HS-27A (cell line): Measurements from ENCODE around the gene FRAS1.
A peak's percentile ranks its signal among the peaks of the same experiment; 100 is the strongest.

ENCODE experiments used
- DNase-seq: peaks from one replicate; pipeline ENCODE4 v3.0.0-alpha.2; 2012; ENCODE audit warnings: low read depth, missing footprints

Gene FRAS1

DNA sequence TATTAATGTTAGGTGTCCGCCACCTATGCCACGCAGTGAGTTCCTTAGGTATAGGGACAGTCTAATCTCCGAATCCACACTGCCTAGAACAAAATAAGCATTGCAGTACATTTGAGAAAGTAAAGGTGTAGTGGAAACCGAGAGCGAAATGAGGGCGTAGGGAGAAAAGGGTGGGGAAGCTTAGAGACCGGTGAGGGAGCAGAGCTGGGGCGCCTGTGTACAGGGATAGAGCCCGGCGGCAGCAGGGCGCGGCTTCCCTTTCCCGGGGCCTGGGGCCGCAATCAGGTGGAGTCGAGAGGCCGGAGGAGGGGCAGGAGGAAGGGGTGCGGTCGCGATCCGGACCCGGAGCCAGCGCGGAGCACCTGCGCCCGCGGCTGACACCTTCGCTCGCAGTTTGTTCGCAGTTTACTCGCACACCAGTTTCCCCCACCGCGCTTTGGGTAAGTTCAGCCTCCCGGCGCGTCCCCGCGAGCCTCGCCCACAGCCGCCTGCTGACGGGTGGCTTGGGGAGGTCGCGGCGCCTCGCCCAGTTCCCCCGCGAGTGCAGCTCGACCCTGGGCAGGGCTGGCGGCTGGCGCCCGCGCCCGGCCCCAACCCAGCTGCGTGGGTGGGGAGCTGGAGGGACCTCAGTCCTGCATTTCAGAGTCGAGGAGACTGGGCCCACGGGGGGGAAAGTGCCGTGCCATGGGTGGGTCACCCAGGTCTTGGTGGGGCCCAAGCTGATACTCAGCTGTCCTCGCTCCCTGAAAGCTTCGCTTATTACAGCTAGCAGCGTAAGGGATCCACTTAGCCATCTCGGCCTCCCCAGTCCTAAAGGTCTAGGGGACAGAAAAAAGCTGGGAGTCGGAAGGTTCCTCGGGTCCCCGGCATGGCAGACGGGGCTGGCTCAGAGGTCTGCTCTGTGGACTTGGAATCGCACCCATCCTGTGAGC is 494.6 kb downstream of the FRAS1 start, which contains the start of gene ANXA3:
Gene ANXA3, plus strand, starts transcription at position 351 of the 932 bp plus-strand sequence. CDS start 2,704 bp downstream, outside the sequence.
- DNase-seq, result no peak

- DNase-seq, result no peak
Measured at GRCh38 chr4:78552389-78553042, 495.4 kb downstream of the FRAS1 start.

GRCh38 chr4:78553043-78553396 is 495.9 kb downstream of the FRAS1 start:
- no peak for DNase-seq

- no peak for DNase-seq
Measured at GRCh38 chr4:78553529-78554060, 496.5 kb downstream of the FRAS1 start.

DNA sequence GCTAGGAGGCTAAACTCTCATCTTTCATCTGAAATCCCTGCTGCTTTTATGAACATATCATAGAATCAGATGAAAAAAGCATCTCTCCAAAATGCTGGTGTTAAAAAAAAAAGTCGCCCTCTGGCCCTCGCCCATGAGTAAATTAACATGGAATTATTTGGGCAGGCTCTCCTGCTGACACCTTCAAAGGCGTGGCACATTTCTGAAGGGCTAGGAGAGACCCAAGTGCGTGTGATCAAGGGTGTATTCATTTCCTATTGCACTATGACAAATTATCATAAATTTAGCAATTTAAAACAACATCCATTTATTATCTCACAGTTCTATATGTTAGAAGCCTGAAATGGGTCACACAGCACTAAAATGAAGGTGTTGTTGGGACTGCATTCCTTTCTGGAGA is 499.5 kb downstream of the FRAS1 start:
- peak; percentile 42 for DNase-seq

GRCh38 chr4:78557841-78558240 is 500.7 kb downstream of the FRAS1 start:
- no peak for DNase-seq

DNA sequence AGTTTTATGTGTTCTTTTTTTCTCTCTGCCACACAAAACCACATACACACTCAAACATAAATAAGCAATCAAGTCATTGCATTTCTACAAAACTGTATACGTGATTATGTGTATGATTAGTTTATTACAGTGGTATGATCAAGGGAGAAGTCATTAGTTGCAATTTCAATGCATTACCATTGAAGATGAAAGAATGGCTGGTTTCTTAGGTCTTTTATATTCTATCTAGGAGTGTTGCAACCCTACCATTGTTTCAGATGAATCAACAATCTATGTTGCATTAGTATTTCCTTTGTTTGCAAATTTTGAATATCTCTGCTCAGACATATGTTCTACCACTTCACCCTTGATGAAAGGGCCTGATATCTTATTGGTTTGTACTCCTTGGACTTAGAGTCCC is 501.3 kb downstream of the FRAS1 start:
- no peak for DNase-seq

DNA sequence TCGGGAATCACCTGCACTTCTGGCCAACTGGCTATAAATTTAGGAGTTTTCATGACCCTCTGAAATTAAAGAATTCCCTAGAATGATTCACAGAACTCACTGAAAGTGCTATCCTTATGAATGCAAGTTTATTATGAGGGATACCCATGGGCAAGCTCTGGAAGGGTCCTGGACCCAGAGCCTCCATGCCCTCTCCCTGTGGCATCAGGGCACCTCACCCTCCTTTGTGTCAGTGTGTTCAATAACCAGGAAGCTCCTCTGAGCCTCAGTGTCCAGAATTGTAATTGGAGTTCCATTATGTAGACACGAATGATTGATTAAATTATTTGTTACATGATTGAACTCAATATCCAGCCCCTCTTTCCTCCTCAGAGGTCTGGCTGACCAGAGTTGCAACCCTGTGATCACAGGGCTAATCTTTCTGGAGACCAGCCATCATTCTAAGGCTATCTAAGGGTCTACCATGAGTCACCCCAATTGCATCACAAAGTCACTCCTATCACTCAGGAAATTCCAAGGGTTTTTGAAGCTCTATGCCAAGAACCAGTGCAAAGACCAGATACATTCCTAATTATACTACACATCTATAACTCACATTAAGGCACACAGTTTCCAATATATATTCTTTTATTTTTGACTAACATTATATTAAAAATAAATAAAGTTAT is 503.3 kb downstream of the FRAS1 start:
- peak; percentile 86 for DNase-seq

DNA sequence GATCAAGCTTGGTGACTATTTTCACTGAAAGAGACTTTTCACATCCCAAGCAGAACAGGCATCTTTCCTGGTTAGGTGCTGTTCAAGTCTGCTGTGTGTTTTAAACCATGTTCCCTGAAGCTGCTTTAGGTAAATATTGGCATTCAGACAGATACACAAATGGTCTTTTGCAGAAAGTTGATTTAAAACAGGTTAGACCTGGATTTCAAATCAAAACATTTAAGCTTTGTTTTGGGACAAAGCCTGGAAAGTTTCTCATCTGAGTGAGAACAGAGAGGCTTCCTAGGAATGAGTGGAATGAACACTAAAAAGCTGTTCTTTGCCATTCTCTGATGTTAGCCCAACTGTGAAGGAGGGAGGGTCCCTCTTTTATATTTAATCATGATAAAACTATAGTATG is 504.6 kb downstream of the FRAS1 start:
- DNase-seq, result no peak

- no peak for DNase-seq
Measured at GRCh38 chr4:78562687-78563086, 505.6 kb downstream of the FRAS1 start.

DNA sequence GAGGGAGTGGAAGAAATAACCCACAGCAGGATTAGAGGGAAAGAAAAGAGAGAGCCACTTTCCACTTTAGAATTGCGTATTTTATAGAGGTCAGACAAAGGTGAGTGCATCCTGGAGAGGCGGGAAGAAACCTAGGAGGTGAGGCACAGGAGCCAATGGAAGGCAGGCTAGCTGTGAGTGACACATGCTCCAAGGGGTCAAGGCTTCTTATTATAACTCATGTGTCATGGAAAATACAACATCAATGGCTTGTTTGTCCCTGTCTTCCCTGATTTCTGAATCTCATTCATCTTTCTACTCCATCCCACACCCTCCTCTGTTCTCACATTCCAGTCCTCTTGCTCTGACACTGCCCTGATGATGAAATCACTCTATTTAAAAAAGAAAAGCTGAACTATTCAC is 508.8 kb downstream of the FRAS1 start:
- DNase-seq, result no peak

DNA sequence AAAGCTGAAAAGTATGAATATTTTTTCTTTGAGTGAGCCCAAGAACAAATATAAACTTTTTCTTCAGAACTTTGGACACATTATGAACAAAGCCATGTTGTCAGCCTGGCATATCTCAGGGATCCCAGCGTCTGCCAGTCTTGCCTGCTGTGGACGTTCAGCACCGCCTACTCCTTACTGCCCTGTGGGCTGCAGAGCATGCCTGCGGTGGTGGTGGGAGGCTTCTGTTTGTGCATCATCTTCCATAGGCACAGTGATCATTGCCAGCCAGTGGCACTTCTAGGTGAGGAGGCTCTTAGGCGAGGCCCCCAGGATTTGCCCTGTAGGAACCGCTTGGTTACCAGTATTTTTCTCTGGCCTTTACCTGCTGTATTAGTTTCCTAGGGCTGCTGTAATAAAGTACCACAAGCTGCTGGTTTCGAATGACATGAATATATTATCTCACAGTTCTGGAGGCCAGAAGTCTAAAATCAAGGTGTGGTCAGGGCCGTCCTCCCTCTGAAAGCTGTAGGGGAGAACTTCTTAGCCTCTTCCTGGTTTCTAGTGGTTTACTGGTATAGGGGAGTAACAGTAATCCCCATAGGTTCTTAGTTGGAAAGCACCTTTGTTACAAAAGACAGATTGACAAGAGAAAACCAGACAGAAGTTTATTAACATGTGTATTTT is 509.8 kb downstream of the FRAS1 start:
- DNase-seq, result no peak

DNA sequence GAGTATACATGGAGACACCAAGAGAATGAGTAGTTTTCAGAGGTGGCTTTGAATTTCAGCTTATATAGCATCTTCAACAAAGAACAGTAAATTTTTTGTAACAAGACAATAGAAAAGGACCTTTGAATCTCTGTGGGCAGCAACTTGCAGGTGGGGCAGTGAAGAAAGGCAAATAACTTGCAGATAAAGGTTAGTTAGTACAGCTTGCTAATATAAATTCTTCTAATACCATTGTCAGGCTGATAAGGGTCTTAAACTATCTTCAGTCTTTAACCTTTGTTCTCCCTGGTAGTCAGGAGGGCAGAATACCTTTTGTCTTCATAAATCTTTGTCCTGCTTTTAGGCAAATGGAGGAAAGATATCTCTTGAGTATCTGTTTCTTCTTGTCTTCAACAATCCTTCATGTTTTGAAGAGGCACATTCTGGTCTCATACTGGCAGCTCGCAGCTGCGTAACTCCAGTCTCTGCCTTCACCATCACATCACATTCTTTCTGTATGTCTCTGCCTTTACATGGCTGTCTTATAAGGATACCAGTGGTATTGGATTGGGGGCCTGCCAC is 510.5 kb downstream of the FRAS1 start:
- no peak for DNase-seq

- DNase-seq, result no peak
Measured at GRCh38 chr4:78568640-78569305, 511.6 kb downstream of the FRAS1 start.

DNA sequence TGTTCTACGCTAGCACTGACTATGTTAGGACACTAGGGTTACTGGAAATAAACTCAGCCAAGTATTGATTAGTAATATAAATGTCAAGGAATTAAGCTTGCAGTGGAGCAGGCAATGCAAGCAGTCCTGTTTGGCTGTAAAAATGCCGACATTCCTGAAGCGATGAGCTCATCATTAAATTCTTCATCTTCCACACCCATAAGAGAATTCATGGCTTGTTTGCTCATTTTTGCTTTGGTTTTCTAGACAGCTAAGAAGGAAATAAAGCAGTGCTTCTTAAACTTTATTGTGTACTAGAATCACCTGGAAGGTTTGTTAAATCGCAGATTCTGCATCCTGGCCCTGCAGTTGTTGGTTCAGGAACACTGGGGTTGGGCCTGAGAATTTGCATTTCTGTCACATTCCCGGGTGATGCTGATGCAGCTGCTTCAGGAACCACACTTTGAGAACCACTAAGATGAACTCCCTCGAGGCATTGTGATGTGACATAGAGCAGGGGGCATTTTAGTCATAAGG is 512.2 kb downstream of the FRAS1 start:
- DNase-seq, result peak; percentile 81

- no peak for DNase-seq
Measured at GRCh38 chr4:78570117-78570516, 513.0 kb downstream of the FRAS1 start.

- DNase-seq, result no peak
Measured at GRCh38 chr4:78571804-78572203, 514.7 kb downstream of the FRAS1 start.

DNA sequence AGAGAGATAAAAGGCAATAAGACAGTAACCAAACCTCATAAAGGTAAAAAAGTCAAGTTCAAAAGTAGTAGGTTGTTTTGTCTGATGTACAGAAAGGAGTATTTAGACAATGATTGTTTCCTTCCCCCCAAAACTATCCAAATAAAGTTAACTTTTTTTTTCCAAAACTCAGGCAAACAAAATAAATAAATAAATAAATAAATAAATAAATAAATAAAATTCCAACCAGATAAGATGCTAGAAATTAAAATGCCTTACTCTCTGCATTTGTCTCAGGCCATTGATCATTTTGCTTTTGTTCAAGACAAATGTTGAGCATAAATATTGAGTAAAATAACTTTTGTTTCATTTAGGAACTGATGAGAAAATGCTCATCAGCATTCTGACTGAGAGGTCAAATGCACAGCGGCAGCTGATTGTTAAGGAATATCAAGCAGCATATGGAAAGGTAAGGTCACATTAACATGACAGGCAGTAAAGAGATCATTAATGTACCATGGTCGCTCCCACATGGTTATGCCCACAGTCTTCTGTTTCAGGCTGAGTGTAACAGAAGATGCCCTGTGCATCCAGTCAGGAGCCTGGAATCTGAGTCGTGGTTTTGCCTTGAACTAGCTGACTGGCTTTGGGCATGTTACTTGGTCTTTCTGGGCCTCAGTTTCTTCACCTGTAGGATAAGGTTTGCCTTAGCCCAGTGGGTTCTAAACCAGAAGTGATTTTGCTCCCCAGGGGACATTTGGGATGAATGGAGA is 521.7 kb downstream of the FRAS1 start:
- DNase-seq, result no peak

DNA sequence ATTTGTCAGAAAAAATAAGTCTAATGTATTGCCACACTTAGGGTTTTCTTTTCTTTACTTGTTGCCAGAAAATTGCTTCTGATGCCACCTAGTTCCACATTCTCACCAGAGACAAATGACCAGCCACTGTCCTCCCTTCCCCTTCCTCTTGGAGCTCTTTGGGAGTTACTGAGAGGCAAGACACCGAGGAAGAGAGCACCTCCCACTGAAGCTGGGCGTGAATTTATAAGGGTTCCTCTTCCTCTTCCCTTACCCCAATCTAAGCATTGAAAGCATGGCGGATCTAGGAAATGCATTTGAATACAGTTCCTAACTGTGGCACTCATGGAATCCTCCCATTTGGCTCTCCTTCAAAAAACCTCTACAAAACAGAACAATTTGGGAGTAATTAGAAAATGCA is 524.5 kb downstream of the FRAS1 start:
- no peak for DNase-seq
